ENCODE measurements around the gene TINAG. TPM values are rescaled to one million over a fixed set of nuclear protein-coding genes. Genes with fewer than 3 reads are reported as not detected.
A peak's percentile ranks its signal among the peaks of the same experiment; 100 is the strongest.

TINAG gene
- total RNA-seq, 1 donor from 2014 or later, result not detected

GRCh38 chr6:54284161-54284860, 23.9 kb upstream of the TINAG start:
- no peak for TF ChIP-seq CTCF (IDR thresholded peaks at IDR 0.05; ENCODE audit: insufficient read depth, low read length, severe bottlenecking)
- Histone ChIP-seq H3K27me3 (ENCODE audit: control insufficient read depth, insufficient read depth, low read length) (no peaks in the 10 kb centered on the region), H3K36me3 (ENCODE audit: control insufficient read depth, insufficient read depth, low read length) (no peaks in the 10 kb centered on the region), H3K4me3 (ENCODE audit: low read depth, low read length) (no peak overlapping the region)
- FAIRE-seq (no peak), DNase-seq (ENCODE audit: low read depth) (no peak)

- Histone ChIP-seq H3K4me3 (ENCODE audit: low read depth, low read length) (no peak overlapping the region), H3K36me3 (ENCODE audit: control insufficient read depth, insufficient read depth, low read length) (no peaks in the 10 kb centered on the region), H3K27me3 (ENCODE audit: control insufficient read depth, insufficient read depth, low read length) (no peaks in the 10 kb centered on the region)
- no peak for DNase-seq (ENCODE audit: low read depth)
- TF ChIP-seq CTCF (IDR thresholded peaks at IDR 0.05; ENCODE audit: insufficient read depth, low read length, severe bottlenecking), result no peak
- no peak for FAIRE-seq
Measured at GRCh38 chr6:54285595-54285994, 22.6 kb upstream of the TINAG start.

- no peak for FAIRE-seq
Measured at GRCh38 chr6:54286141-54286540, 22.1 kb upstream of the TINAG start.

GRCh38 chr6:54288474-54288873, 19.8 kb upstream of the TINAG start:
- H3K27me3 ChIP-seq (ENCODE audit: control insufficient read depth, insufficient read depth, low read length), result no peaks in the 10 kb centered on the region
- no peaks in the 10 kb centered on the region for H3K36me3 ChIP-seq (ENCODE audit: control insufficient read depth, insufficient read depth, low read length)
- TF ChIP-seq CTCF (IDR thresholded peaks at IDR 0.05; ENCODE audit: insufficient read depth, low read length, severe bottlenecking), result no peak
- no peak for DNase-seq (ENCODE audit: low read depth)
- H3K4me3 ChIP-seq (ENCODE audit: low read depth, low read length), result no peak overlapping the region
- FAIRE-seq, result peak; percentile 40

More at GRCh38 chr6:54286141-54286540, 22.1 kb upstream of the TINAG start:
- H3K4me3 ChIP-seq (ENCODE audit: low read depth, low read length), result no peak overlapping the region
- no peak for TF ChIP-seq CTCF (IDR thresholded peaks at IDR 0.05; ENCODE audit: insufficient read depth, low read length, severe bottlenecking)
- H3K36me3 ChIP-seq (ENCODE audit: control insufficient read depth, insufficient read depth, low read length), result no peaks in the 10 kb centered on the region
- H3K27me3 ChIP-seq (ENCODE audit: control insufficient read depth, insufficient read depth, low read length), result no peaks in the 10 kb centered on the region
- peak; percentile 89 for DNase-seq (ENCODE audit: low read depth)

- no peak for FAIRE-seq
- DNase-seq (ENCODE audit: low read depth), result no peak
- H3K4me3 ChIP-seq (ENCODE audit: low read depth, low read length), result no peak overlapping the region
- no peaks in the 10 kb centered on the region for H3K27me3 ChIP-seq (ENCODE audit: control insufficient read depth, insufficient read depth, low read length)
- no peaks in the 10 kb centered on the region for H3K36me3 ChIP-seq (ENCODE audit: control insufficient read depth, insufficient read depth, low read length)
- TF ChIP-seq CTCF (IDR thresholded peaks at IDR 0.05; ENCODE audit: insufficient read depth, low read length, severe bottlenecking), result no peak
Measured at GRCh38 chr6:54289426-54289825, 18.8 kb upstream of the TINAG start.

- Histone ChIP-seq H3K27me3 (ENCODE audit: control insufficient read depth, insufficient read depth, low read length) (no peaks in the 10 kb centered on the region), H3K4me3 (ENCODE audit: low read depth, low read length) (no peak overlapping the region), H3K36me3 (ENCODE audit: control insufficient read depth, insufficient read depth, low read length) (no peaks in the 10 kb centered on the region)
- no peak for FAIRE-seq
- DNase-seq (ENCODE audit: low read depth), result peak; percentile 99
- no peak for TF ChIP-seq CTCF (IDR thresholded peaks at IDR 0.05; ENCODE audit: insufficient read depth, low read length, severe bottlenecking)
Measured at GRCh38 chr6:54291146-54291545, 17.1 kb upstream of the TINAG start.
